Measurements from ENCODE around the gene ZNF697.
"Not testable (repeated sequence)": the region's sequence is repeated elsewhere in the genome, so short reads cannot be mapped to it uniquely, and the experiment has no call there.

Gene ZNF697

DNA sequence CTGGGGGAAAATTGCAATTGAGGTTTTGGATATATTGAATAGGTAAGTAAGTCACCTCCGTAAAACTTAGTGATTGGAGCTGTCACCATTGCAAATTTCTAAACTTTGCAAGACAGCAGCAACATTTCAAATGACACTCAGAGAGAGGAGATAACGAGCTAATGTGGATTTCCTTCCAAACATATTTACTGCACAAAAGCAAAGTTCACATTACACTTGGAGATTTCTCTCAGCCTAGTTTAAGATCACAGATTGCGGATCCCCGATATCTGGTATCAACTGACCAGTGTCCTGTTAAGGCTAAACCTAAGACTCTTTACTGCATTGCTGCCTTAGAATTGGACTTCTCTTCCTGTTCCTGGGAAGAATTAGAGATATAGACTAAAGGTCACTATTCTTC is 47.5 kb downstream of the ZNF697 start:
- no peak for DNase-seq

DNA sequence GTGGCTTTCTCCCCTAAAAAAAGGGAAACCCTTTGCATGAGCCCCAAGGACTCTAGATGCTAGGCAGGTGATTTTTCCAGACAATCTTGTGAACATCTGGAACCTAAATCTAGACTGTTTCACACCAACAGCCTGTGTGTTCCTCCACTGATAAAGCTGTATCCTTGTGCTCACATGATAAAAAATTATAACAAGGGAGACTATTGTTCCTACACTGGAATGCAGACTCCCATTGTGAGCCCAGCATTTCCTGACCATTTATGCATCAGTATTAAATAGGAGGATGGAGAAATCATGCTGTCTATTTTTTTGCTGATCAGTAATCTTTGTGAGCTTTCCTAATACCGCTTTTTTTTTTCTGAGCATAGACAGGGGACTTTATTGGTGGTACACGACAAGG is 52.5 kb downstream of the ZNF697 start:
- no peak for DNase-seq

DNA sequence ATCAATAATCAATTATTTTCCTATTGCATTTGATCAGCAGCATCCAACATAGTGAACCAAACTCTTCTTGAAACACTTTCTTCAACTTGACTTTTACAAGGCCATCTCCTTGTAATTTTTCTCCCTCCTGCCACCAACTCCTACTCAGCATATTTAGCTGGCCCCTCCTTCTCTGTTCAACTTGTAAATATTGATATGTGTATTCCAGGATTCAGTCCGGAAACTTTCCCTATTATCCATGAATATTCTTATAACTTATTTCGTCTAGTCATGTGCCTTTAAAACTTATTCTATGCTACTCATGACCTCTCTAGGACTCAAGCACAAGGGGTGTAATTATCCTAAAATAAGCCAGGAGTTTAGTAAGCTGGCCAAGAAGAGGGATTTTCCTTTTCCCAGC is 52.9 kb downstream of the ZNF697 start:
- DNase-seq = no peak

DNA sequence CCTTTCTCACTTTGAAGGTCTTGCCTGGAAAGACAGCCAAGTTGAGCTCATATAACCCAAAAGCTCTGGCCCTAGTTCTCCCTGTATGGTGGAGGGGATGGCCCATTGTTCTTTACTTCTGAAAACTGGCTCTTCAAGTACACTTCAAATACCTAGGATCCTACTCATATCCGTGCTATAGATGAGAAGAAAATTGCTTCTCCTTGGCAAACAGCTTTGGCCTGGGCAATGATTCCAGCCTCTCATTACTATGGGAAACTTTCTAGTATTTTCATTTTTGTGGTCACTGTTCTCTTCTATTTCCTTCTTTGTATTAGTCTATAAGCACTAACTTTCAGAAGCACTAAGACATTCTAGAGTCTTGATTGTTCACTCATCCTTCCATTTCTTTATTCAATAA is 53.7 kb downstream of the ZNF697 start:
- no peak for DNase-seq

- no peak for DNase-seq
These were observed 54.3 kb downstream of the ZNF697 start for GRCh38 chr1:119593805-119594204.

DNA sequence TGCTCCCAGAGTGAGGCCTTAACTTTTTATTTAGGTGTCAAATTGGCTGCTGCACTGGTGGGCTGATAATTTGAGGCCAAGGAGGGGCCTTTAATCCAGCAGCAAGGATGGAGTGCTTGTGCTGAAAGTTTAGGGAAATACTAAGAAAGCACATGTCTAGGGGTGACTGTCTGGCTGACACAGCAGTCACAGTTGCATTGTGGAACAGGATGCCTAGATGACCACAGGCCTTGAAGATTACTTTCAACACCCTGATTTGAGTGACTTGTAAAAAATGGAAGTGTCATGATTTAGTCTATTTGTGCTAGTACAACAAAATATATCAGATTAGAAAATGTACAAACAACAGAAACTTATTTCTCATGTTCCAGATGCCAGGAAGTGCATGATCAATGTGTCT is 57.7 kb downstream of the ZNF697 start:
- DNase-seq = no peak

- no peak for DNase-seq
These were observed 59.4 kb downstream of the ZNF697 start for GRCh38 chr1:119588621-119589020.

DNA sequence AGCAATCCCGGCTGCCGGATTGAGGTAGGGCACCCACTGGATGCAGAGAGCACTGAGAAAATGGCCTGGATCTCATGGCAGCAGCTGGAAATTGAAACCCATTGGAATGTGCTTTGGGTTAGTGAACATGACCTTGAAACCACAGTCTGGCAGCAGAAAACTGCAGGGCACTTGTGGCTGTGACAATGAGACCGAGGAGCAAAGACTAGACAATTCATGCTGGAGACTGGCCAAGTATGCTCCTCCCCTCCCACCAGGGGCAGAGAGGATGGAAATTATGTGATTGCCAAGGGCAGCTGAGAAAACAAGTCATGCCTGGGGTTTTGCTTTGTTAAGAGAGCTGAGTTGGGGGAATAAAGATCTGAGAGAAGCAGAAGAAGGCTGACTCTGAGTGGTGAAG is 60.7 kb downstream of the ZNF697 start:
- no peak for DNase-seq

DNA sequence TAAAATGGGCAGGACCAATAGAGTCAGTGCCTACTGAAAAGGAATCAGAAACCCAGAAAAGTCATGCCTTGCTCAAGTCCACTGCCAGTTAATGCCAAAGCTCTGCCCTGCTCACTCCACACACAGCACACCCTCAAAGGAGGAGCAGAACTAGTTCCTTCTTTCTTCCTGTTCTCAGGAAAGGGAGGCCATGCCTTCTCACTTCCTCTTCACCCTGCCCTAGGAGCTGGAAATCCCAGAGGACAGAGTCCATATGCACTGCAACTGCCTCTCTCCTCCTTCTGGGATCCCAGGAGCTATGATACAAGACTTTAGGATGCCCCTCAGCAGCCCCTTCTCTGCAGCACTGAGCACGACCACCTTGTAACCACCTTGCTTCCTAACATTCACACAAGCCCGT is 62.3 kb downstream of the ZNF697 start:
- DNase-seq = not testable (repeated sequence)

- no peak for DNase-seq
These were observed 65.3 kb downstream of the ZNF697 start for GRCh38 chr1:119582801-119583200.

GRCh38 chr1:119581076-119581475 is 67.0 kb downstream of the ZNF697 start:
- not testable (repeated sequence) for DNase-seq

DNA sequence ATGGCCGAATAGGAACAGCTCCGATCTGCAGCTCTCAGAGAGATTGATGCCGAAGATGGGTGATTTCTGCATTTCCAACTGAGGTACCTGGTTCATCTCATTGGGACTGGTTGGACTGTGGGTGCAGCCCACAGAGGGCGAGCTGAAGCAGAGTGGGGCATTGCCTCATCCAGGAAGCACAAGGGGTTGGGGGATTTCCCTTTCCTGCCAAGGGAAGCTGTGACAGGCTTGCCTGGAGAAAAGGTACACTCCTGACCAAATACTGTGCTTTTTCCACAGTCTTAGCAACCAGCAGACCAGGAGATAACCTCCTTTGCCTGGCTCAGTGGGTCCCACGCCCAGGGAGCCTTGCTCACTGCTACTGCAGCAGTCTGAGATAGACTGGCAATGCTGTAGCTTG is 74.2 kb downstream of the ZNF697 start:
- DNase-seq = no peak

GRCh38 chr1:119569930-119570622 is 78.0 kb downstream of the ZNF697 start:
- DNase-seq = not testable (repeated sequence)

Measured in stimulated activated naive CD4-positive, alpha-beta T cell (primary cell).